Tibial artery (tissue), 4 donors: ENCODE results near the gene RIPOR3.

Source experiments
- DNase-seq, 2 donors: peaks; one replicate each; pipeline ENCODE4 v3.0.0-alpha.2; 2019
- H3K27ac ChIP-seq, 2 donors: fragments of 200-600 bp; sonication (generic) in 1 of 2; 1 replicate in 1 of 2; 2 replicates in 1 of 2; pipeline ENCODE4 v1.5.1; 2018 to 2019; ENCODE audit warnings: mild to moderate bottlenecking in 1 of 2
- H3K27me3 ChIP-seq, 2 donors: fragments of 200-600 bp; sonication (generic) in 1 of 2; one replicate each; pipeline versions ENCODE4 v1.5.1 to v1.6.0; 2016 to 2019
- H3K36me3 ChIP-seq, 3 donors: fragments of 200-600 bp; sonication (generic) in 2 of 3; one replicate each; pipeline ENCODE4 v1.5.1; 2016 to 2019; ENCODE audit warnings: mild to moderate bottlenecking in 2 of 3
- H3K4me1 ChIP-seq, 4 donors: fragments of 200-600 bp; sonication (generic) in 2 of 4; 1 replicate in 3 of 4; 2 replicates in 1 of 4; pipeline ENCODE4 v1.5.1; 2016 to 2019
- H3K4me3 ChIP-seq, 2 donors: fragments of 200-600 bp; sonication (generic) in 1 of 2; 1 replicate in 1 of 2; 2 replicates in 1 of 2; pipeline ENCODE4 v1.5.1; 2018 to 2019; ENCODE audit warnings: mild to moderate bottlenecking in 2 of 2
- H3K9me3 ChIP-seq, 3 donors: fragments of 200-600 bp; sonication (generic) in 1 of 3; one replicate each; pipeline ENCODE4 v1.5.1; 2016 to 2019
- intact Hi-C: fragments of 100-400 bp; cut with DNase I; formaldehyde crosslinking; loops from one replicate; pipeline ENCODE4 v1.15.0; 2023; ENCODE audit warnings: low total_unique reads
- TF ChIP-seq, protein P1 (sequence below), 2 experiments: fragments of 200-600 bp in 1 of 2; fragments of 450-650 bp in 1 of 2; IDR thresholded peaks; one replicate each; pipeline ENCODE4 v1.5.1; 2017 to 2019; ENCODE audit warnings: antibody characterized with exemption in 2 of 2, mild to moderate bottlenecking in 1 of 2, moderate library complexity in 1 of 2

The RIPOR3 gene

DNA sequence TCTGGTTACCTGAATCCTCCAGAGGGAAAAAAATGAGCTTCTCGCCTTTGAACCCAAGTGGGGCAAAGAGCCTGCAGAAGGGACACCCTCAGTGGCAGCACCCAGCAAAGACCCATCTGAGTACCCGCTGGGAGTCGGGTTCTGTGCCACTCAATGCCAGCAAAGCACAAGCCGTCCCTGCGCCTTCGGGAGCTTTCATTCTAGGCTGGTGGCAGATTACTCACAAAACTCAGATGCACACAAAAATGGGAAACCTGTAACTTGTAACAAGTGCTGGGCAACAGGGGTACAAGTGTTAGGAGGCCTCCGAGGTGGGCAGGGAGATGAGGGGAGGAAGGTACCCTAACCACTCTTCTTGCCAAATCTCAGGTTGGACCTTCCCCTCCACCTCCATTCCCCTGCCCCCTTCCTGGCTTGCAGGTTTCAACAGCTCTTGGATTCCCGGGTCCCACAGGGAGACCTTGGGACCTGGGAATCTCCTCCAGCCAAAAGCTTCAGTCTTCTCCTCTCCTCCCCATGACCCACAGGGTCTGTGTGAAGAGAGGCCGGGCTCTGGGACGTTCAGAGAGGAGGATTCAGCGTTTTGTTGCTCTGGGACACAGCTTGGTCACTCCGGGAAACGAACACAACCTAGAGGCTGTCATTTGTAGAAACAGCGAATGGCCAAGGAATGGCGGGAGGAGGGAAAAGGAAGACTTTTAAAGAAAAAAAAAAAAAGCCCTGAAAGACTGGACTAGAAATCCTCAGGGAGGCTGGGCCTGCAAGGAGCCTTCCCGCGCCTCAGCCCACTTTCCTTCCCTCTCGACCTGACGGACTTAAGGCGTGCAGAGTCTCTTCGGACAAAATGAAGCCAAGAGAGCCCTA is 38.8 kb upstream of the RIPOR3 start:
- peaks cover 4 to 41% (median 28%) of the 10 kb centered on the region in 4 donors for H3K4me1 ChIP-seq
- intact Hi-C loops: loop anchor here (10.0 kb wide), 1 partner anchor 245 kb away; no protein-coding TSS in a partner anchor
- H3K27ac ChIP-seq: peak overlapping the region; percentile 86 to 89
- peak overlapping the region; percentile 83 to 94 for H3K4me3 ChIP-seq
- H3K36me3 ChIP-seq: no peaks in the 10 kb centered on the region
- no peaks in the 10 kb centered on the region for H3K27me3 ChIP-seq
- TF ChIP-seq, protein P1, sequence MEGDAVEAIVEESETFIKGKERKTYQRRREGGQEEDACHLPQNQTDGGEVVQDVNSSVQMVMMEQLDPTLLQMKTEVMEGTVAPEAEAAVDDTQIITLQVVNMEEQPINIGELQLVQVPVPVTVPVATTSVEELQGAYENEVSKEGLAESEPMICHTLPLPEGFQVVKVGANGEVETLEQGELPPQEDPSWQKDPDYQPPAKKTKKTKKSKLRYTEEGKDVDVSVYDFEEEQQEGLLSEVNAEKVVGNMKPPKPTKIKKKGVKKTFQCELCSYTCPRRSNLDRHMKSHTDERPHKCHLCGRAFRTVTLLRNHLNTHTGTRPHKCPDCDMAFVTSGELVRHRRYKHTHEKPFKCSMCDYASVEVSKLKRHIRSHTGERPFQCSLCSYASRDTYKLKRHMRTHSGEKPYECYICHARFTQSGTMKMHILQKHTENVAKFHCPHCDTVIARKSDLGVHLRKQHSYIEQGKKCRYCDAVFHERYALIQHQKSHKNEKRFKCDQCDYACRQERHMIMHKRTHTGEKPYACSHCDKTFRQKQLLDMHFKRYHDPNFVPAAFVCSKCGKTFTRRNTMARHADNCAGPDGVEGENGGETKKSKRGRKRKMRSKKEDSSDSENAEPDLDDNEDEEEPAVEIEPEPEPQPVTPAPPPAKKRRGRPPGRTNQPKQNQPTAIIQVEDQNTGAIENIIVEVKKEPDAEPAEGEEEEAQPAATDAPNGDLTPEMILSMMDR (IDR thresholded peaks at IDR 0.05): no peak
- peak in 1 of 2 donors; percentile 58 for DNase-seq
- no peaks in the 10 kb centered on the region for H3K9me3 ChIP-seq

- Histone ChIP-seq H3K4me1 (peaks cover 4 to 50% (median 37%) of the 10 kb centered on the region in 4 donors), H3K9me3 (no peaks in the 10 kb centered on the region), H3K27me3 (no peaks in the 10 kb centered on the region), H3K27ac (peak overlapping the region in 1 of 2 donors; percentile 86), H3K36me3 (no peaks in the 10 kb centered on the region), H3K4me3 (no peak overlapping the region)
- peak in 1 of 2 donors; percentile 59 for DNase-seq
- intact Hi-C loops: no loop called here
- TF ChIP-seq, protein P1 (IDR thresholded peaks at IDR 0.05): no peak
These were observed 37.9 kb upstream of the RIPOR3 start for GRCh38 chr20:50728981-50729874.

DNA sequence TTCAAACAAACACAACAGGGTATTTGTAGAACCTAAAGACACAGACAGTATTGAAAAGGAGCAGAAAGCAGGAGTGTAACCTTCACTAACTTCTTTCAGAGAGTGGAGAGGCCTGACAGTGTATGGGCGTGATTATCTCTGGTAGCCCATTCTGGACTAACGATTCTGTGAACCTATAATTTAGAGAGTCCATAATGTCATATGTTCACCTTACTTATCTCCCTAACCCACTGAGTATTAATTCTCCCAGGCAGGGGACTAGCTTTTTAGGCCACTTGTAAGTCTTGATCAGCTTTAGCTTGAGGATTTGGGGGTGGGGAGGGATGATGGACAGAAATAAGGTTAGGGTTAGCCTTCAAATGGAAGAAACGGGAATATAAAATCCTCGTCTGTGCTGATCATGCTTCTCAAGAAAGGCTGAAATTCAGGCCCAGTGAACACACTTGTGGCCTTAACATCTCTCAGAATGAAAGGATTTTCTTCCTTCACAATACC is 37.2 kb upstream of the RIPOR3 start:
- Histone ChIP-seq H3K4me1 (peaks cover 4 to 56% (median 39%) of the 10 kb centered on the region in 4 donors), H3K4me3 (no peak overlapping the region), H3K9me3 (no peaks in the 10 kb centered on the region), H3K27me3 (no peaks in the 10 kb centered on the region), H3K27ac (no peak overlapping the region), H3K36me3 (no peaks in the 10 kb centered on the region)
- intact Hi-C loops: no loop called here
- TF ChIP-seq, protein P1 (IDR thresholded peaks at IDR 0.05): no peak
- no peak for DNase-seq

- peaks cover 0 to 56% (median 36%) of the 10 kb centered on the region in 4 donors for H3K4me1 ChIP-seq
- intact Hi-C loops: no loop called here
- peak in 1 of 2 donors; percentile 33 for DNase-seq
- no peak overlapping the region for H3K27ac ChIP-seq
- H3K36me3 ChIP-seq: no peaks in the 10 kb centered on the region
- no peaks in the 10 kb centered on the region for H3K27me3 ChIP-seq
- no peaks in the 10 kb centered on the region for H3K9me3 ChIP-seq
- no peak overlapping the region for H3K4me3 ChIP-seq
- TF ChIP-seq, protein P1 (IDR thresholded peaks at IDR 0.05): no peak
These were observed 36.6 kb upstream of the RIPOR3 start for GRCh38 chr20:50727792-50728485.
